HL-60 (cell line): ENCODE measurements around the gene INTS11.

Source experiments
- DNase-seq, 2 experiments: peaks; one replicate each; pipeline ENCODE4 v3.0.0-alpha.2; 2010 to 2020; ENCODE audit warnings: low read depth in 1 of 2, low spot score in 1 of 2
- H3K27ac ChIP-seq: fragments of 250-450 bp; sonication (Bioruptor Pico); replicated peaks from 2 replicates; pipeline ENCODE4 v1.5.1; 2020; ENCODE audit warnings: mild to moderate bottlenecking, moderate library complexity
- H3K27me3 ChIP-seq: fragments of 250-450 bp; sonication (Bioruptor Pico); 2 replicates; pipeline ENCODE4 v1.5.1; 2021; ENCODE audit warnings: mild to moderate bottlenecking, moderate library complexity; ENCODE audit not compliant: insufficient read depth, poor library complexity, severe bottlenecking
- H3K4me3 ChIP-seq: replicated peaks from 2 replicates; pipeline ENCODE4 v1.5.1; 2011; ENCODE audit warnings: mild to moderate bottlenecking, control low read depth, low read length; ENCODE audit not compliant: insufficient read depth
- CTCF ChIP-seq: IDR thresholded peaks from one replicate; pipeline ENCODE4 v1.5.1; 2011; ENCODE audit warnings: low read length, control low read depth, inconsistent platforms; ENCODE audit not compliant: insufficient read depth
- GABPA ChIP-seq: IDR thresholded peaks from 2 replicates; pipeline ENCODE4 v1.6.1; 2012; ENCODE audit warnings: low read depth
- POLR2AphosphoS5 ChIP-seq: IDR thresholded peaks from 2 replicates; pipeline ENCODE4 v1.6.1; 2012; ENCODE audit warnings: low read depth
- REST ChIP-seq: IDR thresholded peaks from 2 replicates; pipeline ENCODE4 v1.6.1; 2012; ENCODE audit warnings: low read depth; ENCODE audit not compliant: insufficient replicate concordance
- SPI1 ChIP-seq: IDR thresholded peaks from 2 replicates; pipeline ENCODE4 v1.6.1; 2012; ENCODE audit warnings: low read depth, mild to moderate bottlenecking, borderline replicate concordance

The INTS11 gene

GRCh38 chr1:1358433-1359271 is 34.2 kb upstream of the INTS11 start, which contains the start of gene MXRA8:
TSS of gene MXRA8 (minus strand) at chr1:1358555. CDS start at chr1:1358504, 51 bp downstream.
- no peak for DNase-seq
- Histone ChIP-seq H3K4me3 (no peak within 1 kb of the TSS), H3K27ac (no peak within 1 kb of the TSS), H3K27me3 (peaks cover 31% of the 10 kb centered on the region)
- no peak for TF ChIP-seq CTCF
- no peak for TF ChIP-seq GABPA
- TF ChIP-seq SPI1: no peak
- no peak for TF ChIP-seq REST
- TF ChIP-seq POLR2AphosphoS5: no peak

- H3K27ac ChIP-seq: no peak overlapping the region
- TF ChIP-seq GABPA (no peak), POLR2AphosphoS5 (no peak)
- peaks cover 38% of the 10 kb centered on the region for H3K27me3 ChIP-seq
- no peak overlapping the region for H3K4me3 ChIP-seq
- DNase-seq: no peak
These were observed 33.5 kb upstream of the INTS11 start for GRCh38 chr1:1357871-1358432.

GRCh38 chr1:1356796-1357401 is 32.4 kb upstream of the INTS11 start:
- Histone ChIP-seq H3K27me3 (peaks cover 47% of the 10 kb centered on the region), H3K27ac (no peak overlapping the region), H3K4me3 (no peak overlapping the region)
- DNase-seq: no peak
- no peak for TF ChIP-seq GABPA
- TF ChIP-seq POLR2AphosphoS5: no peak
- TF ChIP-seq CTCF: no peak
- no peak for TF ChIP-seq SPI1
- no peak for TF ChIP-seq REST

- no peak overlapping the region for H3K27ac ChIP-seq
- TF ChIP-seq SPI1 (no peak), CTCF (no peak), REST (no peak), GABPA (no peak), POLR2AphosphoS5 (no peak)
- H3K27me3 ChIP-seq: peaks cover 51% of the 10 kb centered on the region
- no peak overlapping the region for H3K4me3 ChIP-seq
- no peak for DNase-seq
These were observed 31.8 kb upstream of the INTS11 start for GRCh38 chr1:1356166-1356795.
